Spleen (tissue), 7 donors: ENCODE results near the gene GNAI2.

Experiments used
- CTCF ChIP-seq, 11 experiments: fragments of 200-600 bp in 7 of 11; fragments of 450-650 bp in 4 of 11; sonication (generic) in 4 of 11; IDR thresholded peaks in 8 of 11; conservative IDR thresholded peaks in 3 of 11; 1 replicate in 7 of 11; 2 replicates in 4 of 11; pipeline versions ENCODE4 v1.4.0 to v1.8.0; 2016 to 2021; ENCODE audit warnings: antibody characterized with exemption in 11 of 11, inconsistent platforms in 4 of 11, mild to moderate bottlenecking in 1 of 11
- POLR2A ChIP-seq, 3 donors: fragments of 450-650 bp; IDR thresholded peaks; one replicate each; pipeline ENCODE4 v1.5.1; 2017; ENCODE audit warnings: antibody characterized with exemption in 3 of 3, mild to moderate bottlenecking in 1 of 3
- donor health status: DM: no; HTN: no; CAD: no; lungs with moderate emphysema.
- donor health status: DM: no; HTN: no; CAD: no.
- donor health status: DM: no; HTN: no; CAD: no.

DNA sequence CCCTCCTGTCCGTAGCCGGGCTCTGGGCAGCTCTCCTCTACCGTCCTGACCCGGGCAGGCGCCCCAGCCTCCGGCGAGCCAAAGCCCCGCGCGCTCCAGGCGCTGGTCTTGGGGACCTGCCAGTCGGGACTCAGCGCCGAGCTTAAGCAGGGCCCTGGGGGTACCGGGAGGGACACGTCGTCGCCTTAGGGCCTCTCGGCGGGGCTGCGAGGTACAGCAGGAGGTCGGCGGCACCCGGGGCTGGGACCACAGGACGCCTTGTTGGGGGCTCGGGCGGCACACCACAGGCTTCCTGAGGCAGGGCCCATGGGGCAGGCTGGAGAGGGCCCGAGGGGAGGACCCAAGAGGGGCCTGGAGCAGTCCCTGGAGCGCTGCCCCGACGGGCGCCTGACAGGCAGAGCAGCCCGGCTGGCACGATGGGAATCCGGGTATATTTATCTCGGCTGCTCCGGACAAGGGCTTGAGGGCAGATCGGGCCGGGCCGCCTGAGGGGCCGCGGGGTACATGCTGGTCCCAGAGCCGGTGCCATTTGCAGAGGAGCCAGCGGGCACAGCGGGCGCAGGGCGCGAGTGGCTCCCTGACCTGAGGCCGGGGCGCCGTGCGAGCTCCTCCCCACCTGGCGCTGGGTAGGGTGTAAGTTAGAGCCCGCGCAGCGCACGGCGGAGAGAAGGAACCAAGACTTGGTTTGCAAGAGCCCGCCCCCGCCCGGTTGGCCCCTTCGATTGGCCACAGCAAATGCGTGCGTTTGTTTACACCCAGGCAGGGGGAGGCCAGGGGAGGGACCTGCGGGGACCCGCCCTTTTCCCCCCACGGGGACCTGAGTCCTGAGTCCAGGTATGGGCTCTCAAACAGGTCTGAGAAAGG is 30.4 kb upstream of the GNAI2 start:
- TF ChIP-seq CTCF (IDR thresholded peaks at IDR 0.05 in 8 of 11, conservative IDR thresholded peaks at IDR 0.05 in 3 of 11) = no peak
- TF ChIP-seq POLR2A (IDR thresholded peaks at IDR 0.05) = no peak
